Stomach (tissue), 4 donors: Measurements from ENCODE around the gene SERPINA5.

Experiments
- CTCF ChIP-seq, 7 experiments: fragments of 450-650 bp in 4 of 7; fragments of 200-600 bp in 3 of 7; sonication (generic) in 3 of 7; IDR thresholded peaks; one replicate each; pipeline ENCODE4 v1.5.1; 2016 to 2019; ENCODE audit warnings: antibody characterized with exemption in 7 of 7, control low read depth in 2 of 7, mild to moderate bottlenecking in 1 of 7
- POLR2AphosphoS5 ChIP-seq, 3 donors: sonication (generic); formaldehyde crosslinking; IDR thresholded peaks; one replicate each; pipeline ENCODE4 v1.6.1; 2016; ENCODE audit warnings: antibody characterized with exemption in 3 of 3

- TF ChIP-seq CTCF (IDR thresholded peaks at IDR 0.05) = no peak
- TF ChIP-seq POLR2AphosphoS5 (IDR thresholded peaks at IDR 0.05) = no peak
Measured at GRCh38 chr14:94640721-94641631, 59.8 kb downstream of the SERPINA5 start.
